Hypothalamus (tissue), 51 donors: ENCODE data around the gene ZFYVE1.
"Not testable (repeated sequence)": the region's sequence is repeated elsewhere in the genome, so short reads cannot be mapped to it uniquely, and the experiment has no call there.

Experiments used
- DNase-seq, 51 donors: peaks; one replicate each; lab custom pipeline; 2025; lab: John Stamatoyannopoulos, UW

The ZFYVE1 gene

DNA sequence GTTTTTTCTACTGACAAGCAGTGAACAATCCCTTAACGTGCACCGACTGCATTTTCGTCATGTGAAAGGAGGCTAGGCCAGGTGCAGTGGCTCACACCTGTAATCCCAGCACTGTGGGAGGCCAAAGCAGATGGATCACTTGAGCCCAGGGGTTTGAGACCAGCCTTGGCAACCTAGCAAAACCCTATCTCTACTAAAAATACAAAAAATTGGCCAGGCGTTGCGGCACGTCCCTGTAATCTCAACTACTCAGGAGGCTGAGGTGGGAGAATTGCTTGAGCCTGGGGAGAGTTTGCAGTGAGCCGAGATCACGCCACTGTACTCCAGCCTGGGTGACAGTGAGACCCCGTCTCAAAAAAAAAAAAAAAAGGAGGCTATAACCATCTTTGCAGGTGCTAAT lies 22.3 kb downstream of the ZFYVE1 start:
- not testable (repeated sequence) for DNase-seq

DNA sequence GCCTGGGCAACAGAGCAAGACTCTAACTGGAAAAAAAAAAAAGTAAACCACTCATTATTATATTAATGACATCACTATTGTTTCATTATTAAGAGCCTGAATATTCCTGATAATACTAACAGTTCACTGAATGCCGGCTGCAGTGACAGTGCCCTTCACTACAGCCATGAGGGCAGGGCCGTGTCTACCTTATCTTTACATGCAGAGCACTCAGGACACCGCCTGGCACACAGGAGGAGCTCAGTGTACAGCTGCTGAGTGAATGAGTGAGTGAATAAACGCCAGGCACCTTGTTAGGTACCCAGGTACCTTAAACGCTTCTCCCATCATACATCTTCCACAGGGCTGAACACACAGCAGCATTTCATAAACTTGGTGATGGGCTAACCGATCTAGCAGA lies 23.2 kb downstream of the ZFYVE1 start:
- DNase-seq: no peak

GRCh38 chr14:73000073-73000472 lies 26.8 kb downstream of the ZFYVE1 start:
- DNase-seq: no peak

DNA sequence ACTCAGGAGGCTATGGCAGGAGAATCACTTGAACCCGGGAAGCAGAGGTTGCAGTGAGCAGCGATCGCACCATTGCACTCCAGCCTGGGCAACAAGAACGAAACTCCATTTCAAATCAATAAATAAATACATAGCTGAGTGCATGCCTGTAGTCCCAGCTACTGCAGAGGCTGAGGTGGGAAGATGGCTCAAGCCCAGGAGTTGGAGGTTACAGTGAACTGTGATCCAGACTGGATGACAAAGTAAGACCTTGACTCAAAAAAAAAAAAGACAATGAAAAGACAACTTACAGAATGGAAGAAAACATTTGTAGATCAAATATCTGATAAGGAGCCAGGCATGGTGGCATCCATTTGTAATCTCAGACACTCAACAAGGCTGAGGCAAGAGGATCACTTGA lies 27.6 kb downstream of the ZFYVE1 start:
- DNase-seq: no peak

- no peak for DNase-seq
These were observed 28.5 kb downstream of the ZFYVE1 start for GRCh38 chr14:72998252-72998903.

DNA sequence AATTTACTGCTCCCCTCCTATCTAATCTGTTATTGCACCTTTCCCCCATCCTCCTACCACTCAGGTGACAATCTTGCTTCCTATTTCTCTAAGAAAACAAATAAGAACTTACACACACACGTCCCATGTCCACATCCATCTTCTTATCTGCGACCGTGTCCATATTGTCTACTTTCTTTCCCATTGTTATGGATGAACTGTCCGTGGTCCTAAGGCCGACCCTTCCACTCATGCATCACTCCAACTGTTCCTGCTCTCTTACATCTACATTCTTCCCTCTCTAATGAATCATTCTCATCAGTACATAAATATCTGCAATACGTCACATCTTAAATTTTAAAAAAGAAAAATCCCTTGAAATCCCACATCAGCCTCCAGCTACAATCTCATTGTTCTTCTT lies 30.0 kb downstream of the ZFYVE1 start:
- no peak for DNase-seq

- no peak for DNase-seq
These were observed 36.7 kb downstream of the ZFYVE1 start for GRCh38 chr14:72990171-72990570.

DNA sequence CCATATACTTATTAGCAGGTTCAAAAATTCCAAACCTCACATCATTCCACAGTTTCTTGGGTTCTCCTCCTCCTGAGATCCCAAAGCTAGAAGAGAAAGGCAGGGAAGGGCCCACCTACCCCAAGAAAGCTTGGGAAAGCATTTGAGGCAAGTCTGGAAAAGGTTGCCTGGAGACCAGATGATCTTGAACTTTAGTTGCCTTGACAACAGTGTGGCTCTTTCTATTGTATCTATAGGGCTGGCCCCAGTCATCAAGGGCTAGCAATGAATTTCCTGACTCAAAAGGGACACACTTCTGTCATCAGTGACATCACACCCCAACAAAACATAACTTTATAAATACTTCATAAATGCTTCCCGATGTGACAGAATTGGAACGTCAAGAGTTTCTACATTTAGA lies 40.0 kb downstream of the ZFYVE1 start:
- DNase-seq: no peak

GRCh38 chr14:72986214-72986613 lies 40.7 kb downstream of the ZFYVE1 start:
- no peak for DNase-seq

DNA sequence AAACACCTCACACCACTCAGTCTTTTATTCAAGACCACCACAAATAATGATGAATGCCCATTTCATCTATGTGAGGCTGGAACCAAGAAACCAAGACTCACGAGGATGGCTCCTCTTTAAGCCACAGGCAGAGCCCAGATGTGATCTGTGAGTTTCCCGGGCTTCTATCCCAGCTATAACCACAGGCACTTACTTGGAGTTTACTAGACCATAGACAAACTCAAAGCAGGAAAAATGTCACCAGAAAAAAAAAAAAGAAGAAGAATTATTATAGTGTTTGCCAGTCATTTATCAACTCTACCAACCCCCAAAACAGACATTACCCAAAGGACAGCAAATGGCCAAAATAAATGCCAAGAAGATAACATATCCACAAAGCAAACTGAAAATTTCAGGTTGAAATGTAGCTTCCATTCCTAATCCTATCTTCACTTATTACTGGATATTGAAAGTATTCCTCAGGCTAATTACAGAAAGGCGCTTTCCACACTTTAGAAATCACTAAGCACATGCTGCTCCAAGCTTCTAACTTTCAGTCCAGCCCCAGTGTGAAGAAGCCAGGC lies 44.7 kb downstream of the ZFYVE1 start:
- DNase-seq: no peak

GRCh38 chr14:72980863-72981262 lies 46.0 kb downstream of the ZFYVE1 start:
- no peak for DNase-seq

DNA sequence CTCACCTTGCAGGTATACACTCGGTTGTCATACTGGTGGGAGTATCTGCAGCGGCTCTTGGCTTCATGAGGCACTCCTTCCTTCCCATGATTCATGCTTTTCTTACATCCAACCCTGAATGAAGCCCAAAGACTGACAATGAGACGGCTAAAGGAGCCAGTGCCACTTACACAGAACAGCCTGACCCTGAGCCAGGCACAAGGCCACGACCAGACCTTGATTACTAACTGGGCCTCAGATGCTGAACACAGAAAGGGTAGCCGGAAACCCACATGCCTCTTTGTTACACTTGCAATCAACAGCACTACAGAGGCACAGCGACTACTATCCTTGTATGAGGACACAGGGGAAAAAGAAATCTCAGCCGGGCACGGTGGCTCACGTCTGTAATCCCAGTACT lies 48.0 kb downstream of the ZFYVE1 start:
- DNase-seq: no peak

GRCh38 chr14:72975770-72976169 lies 51.1 kb downstream of the ZFYVE1 start:
- DNase-seq: no peak

DNA sequence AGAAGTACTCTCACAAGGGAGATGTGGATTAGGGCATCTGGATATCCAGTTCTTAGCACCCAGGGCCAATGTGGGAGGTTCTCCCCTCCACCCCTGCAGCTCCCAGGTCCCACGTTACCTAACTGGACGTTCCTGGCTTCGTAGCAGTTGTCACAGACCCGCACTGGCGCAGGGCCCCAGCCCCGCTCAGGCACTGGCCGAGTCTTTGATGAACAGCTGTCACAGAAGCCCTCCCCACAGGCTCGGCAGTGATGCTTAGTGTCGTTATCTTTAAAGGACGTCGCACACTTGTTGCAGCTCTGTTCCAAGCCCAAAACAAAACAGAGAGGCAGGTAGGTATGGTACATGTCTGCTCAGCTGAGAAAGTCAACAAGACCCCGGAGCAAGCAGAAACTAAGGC lies 52.2 kb downstream of the ZFYVE1 start:
- DNase-seq: no peak

DNA sequence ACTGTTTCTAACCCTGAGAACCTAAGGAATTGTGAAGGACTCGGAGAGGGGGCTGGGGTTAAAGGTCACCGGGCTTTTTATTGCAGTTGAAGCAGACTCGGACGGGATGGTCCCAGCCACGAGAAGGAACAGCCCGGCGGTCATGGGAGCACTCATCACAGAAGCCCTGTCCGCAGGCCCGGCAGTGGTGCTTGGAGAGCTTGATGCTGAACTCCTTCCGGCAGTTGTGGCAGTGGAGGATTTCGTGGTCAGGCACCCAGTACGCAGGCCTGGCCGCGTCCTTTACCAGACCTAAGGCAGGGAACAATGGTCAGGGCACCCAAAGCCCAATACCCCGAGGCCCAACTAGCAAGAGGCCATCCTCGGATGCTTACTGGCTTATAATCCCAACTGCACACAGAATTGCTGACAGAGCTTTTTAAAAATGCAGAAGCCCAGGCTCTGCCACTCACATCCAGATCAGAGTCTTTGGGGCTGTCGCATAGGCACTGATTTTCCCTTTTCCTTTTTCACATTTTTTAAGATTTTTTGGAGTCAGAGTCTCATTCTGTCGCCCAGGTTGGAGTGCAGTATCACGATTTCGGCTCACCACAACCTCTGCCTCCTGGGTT lies 56.0 kb downstream of the ZFYVE1 start:
- DNase-seq: no peak

DNA sequence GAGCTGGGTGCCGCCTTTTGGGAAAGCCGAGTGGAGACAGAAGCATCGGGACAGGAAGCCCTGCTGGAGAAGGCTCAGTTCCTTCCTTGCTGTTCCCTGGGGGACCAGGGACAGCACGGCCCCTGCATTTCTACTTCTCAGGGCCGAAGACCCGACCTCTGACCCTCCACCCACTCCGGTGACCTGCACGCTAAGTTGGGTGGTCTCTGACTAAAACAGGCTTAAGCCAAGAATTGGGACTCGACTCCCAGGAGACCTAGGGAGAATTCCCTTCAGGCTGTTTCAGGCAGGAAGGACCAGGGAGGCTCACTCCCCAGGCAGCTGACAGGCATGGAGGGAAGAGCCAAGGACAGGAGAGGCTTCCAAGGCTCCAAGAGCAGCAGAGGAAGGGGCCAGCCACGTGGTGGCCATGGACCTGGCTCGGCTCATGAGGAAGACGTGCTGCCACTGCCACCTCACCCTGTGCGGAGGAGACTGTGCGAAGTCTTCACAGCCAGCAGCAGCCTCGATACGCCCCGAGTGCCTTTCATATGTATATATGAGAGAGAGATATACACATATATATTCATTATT lies 56.8 kb downstream of the ZFYVE1 start:
- peak in 1 of 51 donors; percentile 5 for DNase-seq

GRCh38 chr14:72968316-72968715 lies 58.6 kb downstream of the ZFYVE1 start:
- no peak for DNase-seq

DNA sequence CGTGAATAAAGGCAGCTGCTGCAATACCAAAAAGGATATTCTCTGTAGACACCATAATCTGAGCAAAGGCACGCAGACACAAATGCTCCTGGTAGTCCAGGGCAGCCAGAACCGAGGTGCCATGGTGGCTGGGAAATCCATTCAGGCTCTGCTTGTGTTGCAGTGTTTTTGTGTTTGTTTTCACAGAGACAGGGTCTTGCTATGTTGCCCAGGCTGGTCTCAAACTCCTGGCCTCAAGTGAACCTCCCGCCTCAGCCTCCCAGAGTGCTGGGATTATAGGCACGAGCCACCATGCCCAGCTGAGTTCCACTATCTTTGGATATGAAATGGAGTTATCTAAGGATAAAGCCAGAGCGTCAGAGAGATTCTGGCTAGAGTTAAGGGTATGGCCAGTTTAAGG lies 60.9 kb downstream of the ZFYVE1 start:
- no peak for DNase-seq

- no peak for DNase-seq
These were observed 61.7 kb downstream of the ZFYVE1 start for GRCh38 chr14:72965249-72965648.

DNA sequence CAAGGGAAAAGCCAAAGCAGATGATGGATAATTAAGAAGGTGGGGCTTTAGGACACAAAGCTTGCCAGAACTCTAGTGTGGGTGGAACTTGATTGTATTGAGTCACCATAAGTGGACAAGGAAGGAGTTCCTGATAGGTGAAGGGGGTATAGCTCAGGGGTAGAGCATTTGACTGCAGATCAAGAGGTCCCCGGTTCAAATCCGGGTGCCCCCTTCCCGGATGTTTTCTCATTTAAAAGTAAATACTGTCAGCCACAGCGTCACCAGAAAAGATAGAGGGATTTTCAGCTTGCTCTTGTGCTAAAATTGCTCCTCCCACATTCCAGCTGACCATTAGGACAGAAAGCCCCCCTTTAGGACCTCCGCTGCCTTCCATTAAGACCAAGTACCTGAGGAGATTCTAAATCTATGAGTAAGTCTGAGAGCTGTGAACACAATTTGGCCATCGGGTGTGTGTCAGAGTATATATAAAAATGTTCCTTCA lies 64.0 kb downstream of the ZFYVE1 start:
- no peak for DNase-seq

GRCh38 chr14:72962336-72962754 lies 64.6 kb downstream of the ZFYVE1 start:
- DNase-seq: peak in 5 of 51 donors; percentile 3 to 6 (median 5)
